Measurements from ENCODE around the gene SLC25A26. TPM values are rescaled to one million over a fixed set of nuclear protein-coding genes. Genes with fewer than 3 reads are reported as not detected.

Gene SLC25A26
- total RNA-seq, 3 donors from 2014 or later: 15.9 to 25.8 (median 20.2) TPM

GRCh38 chr3:66344848-66345578 lies 124.2 kb downstream of the SLC25A26 start:
- TF ChIP-seq CTCF (IDR thresholded peaks at IDR 0.05): no peak
- no peaks in the 10 kb centered on the region for H3K9me3 ChIP-seq
- no peak overlapping the region for H3K4me3 ChIP-seq
- DNase-seq: peak in 1 of 3 donors; percentile 13
- peaks cover 4% of the 10 kb centered on the region for H3K4me1 ChIP-seq (ENCODE audit: low read depth)
- intact Hi-C loops (cut with DNase I, micrococcal nuclease): no loop called here
- H3K36me3 ChIP-seq (ENCODE audit: low read depth): no peaks in the 10 kb centered on the region
- peak; percentile 87 for ATAC-seq

GRCh38 chr3:66348704-66349103 lies 127.9 kb downstream of the SLC25A26 start:
- intact Hi-C loops (cut with DNase I, micrococcal nuclease): no loop called here
- DNase-seq: no peak
- Histone ChIP-seq H3K36me3 (ENCODE audit: low read depth) (no peaks in the 10 kb centered on the region), H3K9me3 (no peaks in the 10 kb centered on the region), H3K4me3 (no peak overlapping the region), H3K4me1 (ENCODE audit: low read depth) (no peaks in the 10 kb centered on the region)
- no peak for ATAC-seq
- TF ChIP-seq CTCF (IDR thresholded peaks at IDR 0.05): no peak

- H3K9me3 ChIP-seq: no peaks in the 10 kb centered on the region
- no peaks in the 10 kb centered on the region for H3K36me3 ChIP-seq (ENCODE audit: low read depth)
- ATAC-seq (no peak), DNase-seq (no peak)
- intact Hi-C loops (cut with DNase I, micrococcal nuclease): no loop called here
- no peaks in the 10 kb centered on the region for H3K4me1 ChIP-seq (ENCODE audit: low read depth)
- no peak overlapping the region for H3K4me3 ChIP-seq
- no peak for TF ChIP-seq CTCF (IDR thresholded peaks at IDR 0.05)
Measured at GRCh38 chr3:66350601-66351000, 129.8 kb downstream of the SLC25A26 start.

- Histone ChIP-seq H3K9me3 (no peaks in the 10 kb centered on the region), H3K4me1 (ENCODE audit: low read depth) (no peaks in the 10 kb centered on the region), H3K36me3 (ENCODE audit: low read depth) (no peaks in the 10 kb centered on the region), H3K4me3 (no peak overlapping the region)
- ATAC-seq (peak; percentile 69), DNase-seq (no peak)
- intact Hi-C loops (cut with DNase I, micrococcal nuclease): no loop called here
- TF ChIP-seq CTCF (IDR thresholded peaks at IDR 0.05): no peak
Measured at GRCh38 chr3:66353039-66353438, 132.2 kb downstream of the SLC25A26 start.

GRCh38 chr3:66353530-66353929 lies 132.7 kb downstream of the SLC25A26 start:
- peak; percentile 43 for ATAC-seq
- intact Hi-C loops (cut with DNase I, micrococcal nuclease): no loop called here
- Histone ChIP-seq H3K4me1 (ENCODE audit: low read depth) (no peaks in the 10 kb centered on the region), H3K36me3 (ENCODE audit: low read depth) (no peaks in the 10 kb centered on the region), H3K4me3 (no peak overlapping the region), H3K9me3 (no peaks in the 10 kb centered on the region)
- no peak for TF ChIP-seq CTCF (IDR thresholded peaks at IDR 0.05)
- DNase-seq: no peak
